ENCODE measurements around the gene GPI. TPM values are rescaled to one million over a fixed set of nuclear protein-coding genes. Genes with fewer than 3 reads are reported as not detected.

Gene GPI
- total and polyA plus RNA-seq, 2 of the 8 experiments (the other 6 are each of a cell fraction or from before 2014, with no cell fraction given): 171 to 360 TPM

DNA sequence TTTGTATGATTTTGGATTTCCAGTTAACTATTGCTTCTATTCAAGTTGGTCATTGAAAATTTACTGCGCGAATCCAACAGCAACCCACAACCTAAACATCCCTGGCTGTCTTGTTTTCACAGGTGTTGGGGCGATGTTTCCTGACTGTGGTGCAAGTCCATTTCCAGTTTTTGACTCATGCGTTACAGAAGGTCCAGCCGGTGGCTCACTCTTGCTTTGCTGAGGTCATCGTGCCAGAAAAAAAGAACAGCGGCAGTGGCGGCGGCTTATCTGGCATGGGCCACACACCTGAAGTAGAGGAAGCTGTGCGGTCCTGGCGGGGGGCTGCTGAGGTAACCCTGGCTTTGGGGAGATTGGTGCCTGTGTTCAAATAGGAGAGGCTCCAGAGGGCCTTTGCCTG is 45.2 kb upstream of the GPI start:
- Histone ChIP-seq H4K8ac (ENCODE audit: extremely low read depth, insufficient read depth, low read length) (no peak overlapping the region), H4K91ac (replicated peaks; ENCODE audit: insufficient read length, low read length) (no peak overlapping the region), H3K27me3 (replicated peaks in 1 of 4; ENCODE audit: control insufficient read depth in 3 of 4, extremely low read depth in 1 of 4, insufficient read depth in 3 of 4, low read length in 3 of 4) (peaks cover 0 to 2% (median 0%) of the 10 kb centered on the region in 4 experiments; a peak in 1 of 7 replicates), H3K79me2 (ENCODE audit: control insufficient read depth in 1 of 2, insufficient read depth in 2 of 2, low read length in 2 of 2) (peaks cover 0 to 2% of the 10 kb centered on the region in 2 experiments; a peak in 1 of 4 replicates), H3K79me1 (ENCODE audit: low read depth, low read length) (0 out of 2 replicates have a peak, but pooled peaks cover 2% of the 10 kb centered on the region), H3K56ac (replicated peaks; ENCODE audit: insufficient read length, low read depth, low read length) (no peak overlapping the region), H2AK5ac (ENCODE audit: low read depth, low read length) (no peak overlapping the region), H3K4me1 (replicated peaks in 1 of 4; ENCODE audit: control insufficient read depth in 3 of 4, insufficient read depth in 4 of 4, low read length in 3 of 4) (peaks cover 0 to 12% (median 6%) of the 10 kb centered on the region in 4 experiments; a peak in 6 of 7 replicates), H3K9me3 (ENCODE audit: insufficient read depth in 2 of 2, low read depth in 1 of 2, low read length in 1 of 2) (no peaks in the 10 kb centered on the region), H2BK12ac (ENCODE audit: low read depth, low read length) (no peak overlapping the region), H2BK120ac (replicated peaks; ENCODE audit: low read depth, low read length) (no peak overlapping the region), H3K4ac (replicated peaks; ENCODE audit: insufficient read length, low read depth, low read length) (no peak overlapping the region), H2BK5ac (ENCODE audit: low read depth, low read length) (no peak overlapping the region), H3K27ac (ENCODE audit: low read depth, low read length) (no peak overlapping the region), H3K36me3 (ENCODE audit: control insufficient read depth in 2 of 4, insufficient read depth in 4 of 4, low read length in 3 of 4) (peaks cover 0 to 3% (median 0%) of the 10 kb centered on the region in 4 experiments; a peak in 2 of 8 replicates), H3K4me3 (ENCODE audit: extremely low read depth in 1 of 4, insufficient read depth in 2 of 4, low read depth in 3 of 4, low read length in 4 of 4) (no peak overlapping the region), H2BK15ac (ENCODE audit: low read length) (no peak overlapping the region), H3K9ac (replicated peaks in 1 of 4; ENCODE audit: extremely low read depth in 1 of 4, low read depth in 3 of 4, low read length in 3 of 4) (no peak overlapping the region), H3K14ac (ENCODE audit: insufficient read length) (no peak overlapping the region), H3K18ac (ENCODE audit: extremely low read depth, low read length) (no peak overlapping the region), H4K5ac (ENCODE audit: insufficient read length, low read depth, low read length) (no peak overlapping the region), H3K23me2 (ENCODE audit: low read depth, low read length) (no peaks in the 10 kb centered on the region), H2AFZ (ENCODE audit: low read length) (no peak overlapping the region), H4K20me1 (replicated peaks in 1 of 2; ENCODE audit: control insufficient read depth in 1 of 2, insufficient read depth in 2 of 2, low read length in 2 of 2) (no peaks in the 10 kb centered on the region), H3K23ac (ENCODE audit: insufficient read length) (no peak overlapping the region), H3K4me2 (ENCODE audit: insufficient read depth in 1 of 2, low read depth in 2 of 2, low read length in 2 of 2) (no peak overlapping the region), H2BK20ac (ENCODE audit: low read length) (no peak overlapping the region)
- 96% methylated on average over 11 of the region's 11 CpGs; no CpG with 5 or more reads in 1 of the 2 experiments for WGBS, 2 experiments (ENCODE audit: extremely low coverage in 1 of 2, insufficient coverage in 1 of 2, insufficient read length in 1 of 2, insufficient replicate concordance in 2 of 2, low coverage in 1 of 2, low lambda C conversion rate in 2 of 2, missing lambda C conversion rate in 1 of 2)
- no peak for DNase-seq (ENCODE audit: low read depth in 1 of 2, low spot score in 2 of 2)
- ChIA-PET POLR2A (ENCODE audit: partially characterized antibody) (no interaction called here), CTCF (ENCODE audit: partially characterized antibody) (no interaction called here)
- no peak for FAIRE-seq
- TF ChIP-seq HDAC2 (IDR thresholded peaks at IDR 0.05; ENCODE audit: borderline replicate concordance in 1 of 2, low read depth in 2 of 2, low read length in 2 of 2): no peak
